ENCODE measurements around the gene C10orf143. TPM values are rescaled to one million over a fixed set of nuclear protein-coding genes. Genes with fewer than 3 reads are reported as not detected.

The C10orf143 gene
- total RNA-seq, 1 experiment from 2014 or later, result 1.6 TPM

DNA sequence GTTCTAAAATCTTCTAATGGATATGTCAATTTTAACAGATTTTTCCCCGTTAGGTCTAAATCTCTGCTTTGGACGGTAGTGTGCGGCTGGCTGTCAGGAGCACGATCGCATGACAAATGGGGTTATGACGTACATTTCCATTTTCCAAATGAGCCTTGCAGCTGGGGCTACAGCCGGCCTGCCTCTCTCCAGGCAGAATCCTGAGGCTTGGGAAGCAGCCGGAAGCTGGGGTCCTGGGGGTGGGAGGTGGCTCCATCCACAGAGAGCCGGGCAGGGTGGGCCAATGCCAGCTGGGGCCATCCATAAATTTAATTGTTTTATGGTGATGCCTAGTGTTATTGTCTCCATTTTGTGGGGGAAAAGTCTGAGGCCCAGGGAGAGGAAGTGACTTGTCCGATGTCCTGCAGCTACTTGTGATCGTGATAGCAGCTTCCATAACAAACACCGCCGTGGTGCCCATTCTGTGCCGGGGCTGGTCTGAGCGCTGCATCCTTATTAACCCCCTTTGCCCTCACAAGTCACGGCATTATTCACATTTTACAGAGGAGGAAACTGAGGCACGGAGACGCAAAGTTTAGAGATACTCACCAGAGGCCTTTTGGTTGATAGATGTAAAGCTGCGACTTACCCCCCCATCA is 93.5 kb downstream of the C10orf143 start:
- TF ChIP-seq GTF2I (CRISPR knock-in tag; conservative IDR thresholded peaks at IDR 0.05), result no peak
- TF ChIP-seq, protein P1, sequence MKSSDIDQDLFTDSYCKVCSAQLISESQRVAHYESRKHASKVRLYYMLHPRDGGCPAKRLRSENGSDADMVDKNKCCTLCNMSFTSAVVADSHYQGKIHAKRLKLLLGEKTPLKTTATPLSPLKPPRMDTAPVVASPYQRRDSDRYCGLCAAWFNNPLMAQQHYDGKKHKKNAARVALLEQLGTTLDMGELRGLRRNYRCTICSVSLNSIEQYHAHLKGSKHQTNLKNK (CRISPR knock-in tag; IDR thresholded peaks at IDR 0.05), result no peak
- no peak for TF ChIP-seq FOXP4 (CRISPR knock-in tag; IDR thresholded peaks at IDR 0.05)
- no peak for TF ChIP-seq JUN (CRISPR knock-in tag; IDR thresholded peaks at IDR 0.05)
- TF ChIP-seq IRF2 (CRISPR knock-in tag; IDR thresholded peaks at IDR 0.05; ENCODE audit: borderline replicate concordance, low read depth), result no peak
- TF ChIP-seq ZNF138 (CRISPR knock-in tag; conservative IDR thresholded peaks at IDR 0.05), result no peak
- no peak for TF ChIP-seq ELF4 (CRISPR knock-in tag; IDR thresholded peaks at IDR 0.05; ENCODE audit: low read depth)
- no peak for TF ChIP-seq NFE2L1 (CRISPR knock-in tag; IDR thresholded peaks at IDR 0.05)
- no peak for TF ChIP-seq ETV6 (CRISPR knock-in tag; IDR thresholded peaks at IDR 0.05)
- TF ChIP-seq NR3C1 (CRISPR knock-in tag; conservative IDR thresholded peaks at IDR 0.05; ENCODE audit: low read depth), result no peak
- TF ChIP-seq ZNF425 (CRISPR knock-in tag; conservative IDR thresholded peaks at IDR 0.05), result no peak
- no peak for TF ChIP-seq AFF4 (CRISPR knock-in tag; IDR thresholded peaks at IDR 0.05; ENCODE audit: borderline replicate concordance)
- TF ChIP-seq RORB (CRISPR knock-in tag; IDR thresholded peaks at IDR 0.05), result no peak
- no peak for TF ChIP-seq PRRX2 (CRISPR knock-in tag; IDR thresholded peaks at IDR 0.05)
- TF ChIP-seq SP1 (CRISPR knock-in tag; conservative IDR thresholded peaks at IDR 0.05), result no peak
- Mint-ChIP-seq H3K36me3 (no peaks in the 10 kb centered on the region), H3K27ac (no peak overlapping the region), H3K27me3 (ENCODE audit: low read depth) (0 out of 2 replicates have a peak, but pooled peaks cover 3% of the 10 kb centered on the region), H3K9me3 (peaks cover 4% of the 10 kb centered on the region; the same call in 1 of the 2 replicates), H3K4me1 (0 out of 2 replicates have a peak, but pooled peaks cover 6% of the 10 kb centered on the region), H3K4me3 (no peak overlapping the region)
- ATAC-seq, result no peak
- ChIA-PET CTCF (interaction anchor here (0.6 kb wide), 1 partner anchor 14 kb away, joined by 3 read pairs; no protein-coding TSS in a partner anchor), POLR2A (interaction anchor here (0.7 kb wide), 1 partner anchor 17 kb away, joined by 3 read pairs; no protein-coding TSS in a partner anchor)
- no peak for DNase-seq (ENCODE audit: low spot score)

GRCh38 chr10:130016095-130016494 is 94.5 kb downstream of the C10orf143 start:
- Mint-ChIP-seq H3K36me3 (no peaks in the 10 kb centered on the region), H3K27ac (no peak overlapping the region), H3K4me3 (no peak overlapping the region), H3K4me1 (0 out of 2 replicates have a peak, but pooled peaks cover 6% of the 10 kb centered on the region), H3K9me3 (peaks cover 4% of the 10 kb centered on the region; the same call in 1 of the 2 replicates), H3K27me3 (ENCODE audit: low read depth) (peaks cover 3% of the 10 kb centered on the region; the same call in 1 of the 2 replicates)
- ChIA-PET CTCF (no interaction called here), POLR2A (no interaction called here)
- DNase-seq (ENCODE audit: low spot score), result no peak
- TF ChIP-seq, protein P2, sequence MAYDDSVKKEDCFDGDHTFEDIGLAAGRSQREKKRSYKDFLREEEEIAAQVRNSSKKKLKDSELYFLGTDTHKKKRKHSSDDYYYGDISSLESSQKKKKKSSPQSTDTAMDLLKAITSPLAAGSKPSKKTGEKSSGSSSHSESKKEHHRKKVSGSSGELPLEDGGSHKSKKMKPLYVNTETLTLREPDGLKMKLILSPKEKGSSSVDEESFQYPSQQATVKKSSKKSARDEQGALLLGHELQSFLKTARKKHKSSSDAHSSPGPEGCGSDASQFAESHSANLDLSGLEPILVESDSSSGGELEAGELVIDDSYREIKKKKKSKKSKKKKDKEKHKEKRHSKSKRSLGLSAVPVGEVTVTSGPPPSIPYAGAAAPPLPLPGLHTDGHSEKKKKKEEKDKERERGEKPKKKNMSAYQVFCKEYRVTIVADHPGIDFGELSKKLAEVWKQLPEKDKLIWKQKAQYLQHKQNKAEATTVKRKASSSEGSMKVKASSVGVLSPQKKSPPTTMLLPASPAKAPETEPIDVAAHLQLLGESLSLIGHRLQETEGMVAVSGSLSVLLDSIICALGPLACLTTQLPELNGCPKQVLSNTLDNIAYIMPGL (CRISPR knock-in tag; IDR thresholded peaks at IDR 0.05), result no peak
- no peak for TF ChIP-seq ATF6 (CRISPR knock-in tag; IDR thresholded peaks at IDR 0.05)
- no peak for ATAC-seq

Measured in WTC11 (cell line).